ENCODE results near the gene IL1RAPL1. TPM values are rescaled to one million over a fixed set of nuclear protein-coding genes. Genes with fewer than 3 reads are reported as not detected.

Gene IL1RAPL1
- total and polyA plus RNA-seq, 2 donors (not counting 3 experiments of a cell fraction or from before 2014, with no cell fraction given): 0.79 to 1.3 TPM

DNA sequence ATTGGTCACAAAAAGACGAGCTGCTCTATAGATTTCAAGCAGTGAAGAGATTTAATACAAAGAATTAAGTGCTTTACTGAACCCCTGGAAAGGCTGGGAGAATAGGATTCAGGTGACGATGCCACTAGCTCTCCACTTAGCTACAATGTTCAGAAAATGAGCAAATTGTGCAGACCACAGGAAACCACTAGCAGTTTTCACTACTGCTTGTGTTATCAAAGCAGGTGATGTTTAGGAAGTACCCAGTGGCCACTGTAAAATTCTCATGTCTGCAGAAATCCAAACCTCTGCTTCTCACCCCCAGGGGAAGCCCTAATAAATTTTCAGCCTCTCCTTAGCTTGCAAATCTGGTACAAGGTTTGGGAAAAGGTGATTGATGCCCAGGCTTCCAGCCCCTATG, 165.1 kb downstream of the IL1RAPL1 start:
- no peaks in the 10 kb centered on the region for H3K27me3 ChIP-seq (ENCODE audit: control insufficient read depth in 2 of 2, insufficient read depth in 2 of 2, low read length in 2 of 2)
- H3K9me3 ChIP-seq (replicated peaks; ENCODE audit: control insufficient read depth, insufficient read depth, low read length): no peaks in the 10 kb centered on the region
- no peak overlapping the region for H2AFZ ChIP-seq (ENCODE audit: low read depth, low read length)
- DNase-seq (ENCODE audit: low read depth, low spot score): no peak
- TF ChIP-seq GATA2 (IDR thresholded peaks at IDR 0.05; ENCODE audit: insufficient read depth, insufficient read length, low read depth, low read length) (no peak), JUN (IDR thresholded peaks at IDR 0.05; ENCODE audit: borderline replicate concordance, insufficient read depth, insufficient read length, low read depth) (no peak), POLR2AphosphoS5 (IDR thresholded peaks at IDR 0.05; ENCODE audit: insufficient read depth, low read depth, low read length) (no peak), EZH2 (IDR thresholded peaks at IDR 0.05; ENCODE audit: borderline replicate concordance, low read depth, low read length, severe bottlenecking) (no peak), MYC (IDR thresholded peaks at IDR 0.05; ENCODE audit: low read depth, low read length) (no peak), MAX (IDR thresholded peaks at IDR 0.05; ENCODE audit: insufficient read depth, insufficient read length) (no peak), POLR2A (IDR thresholded peaks at IDR 0.05; ENCODE audit: low read depth, low read length) (no peak), FOS (IDR thresholded peaks at IDR 0.05; ENCODE audit: borderline replicate concordance, insufficient read depth, low read length) (no peak)
- TF ChIP-seq, protein P1, sequence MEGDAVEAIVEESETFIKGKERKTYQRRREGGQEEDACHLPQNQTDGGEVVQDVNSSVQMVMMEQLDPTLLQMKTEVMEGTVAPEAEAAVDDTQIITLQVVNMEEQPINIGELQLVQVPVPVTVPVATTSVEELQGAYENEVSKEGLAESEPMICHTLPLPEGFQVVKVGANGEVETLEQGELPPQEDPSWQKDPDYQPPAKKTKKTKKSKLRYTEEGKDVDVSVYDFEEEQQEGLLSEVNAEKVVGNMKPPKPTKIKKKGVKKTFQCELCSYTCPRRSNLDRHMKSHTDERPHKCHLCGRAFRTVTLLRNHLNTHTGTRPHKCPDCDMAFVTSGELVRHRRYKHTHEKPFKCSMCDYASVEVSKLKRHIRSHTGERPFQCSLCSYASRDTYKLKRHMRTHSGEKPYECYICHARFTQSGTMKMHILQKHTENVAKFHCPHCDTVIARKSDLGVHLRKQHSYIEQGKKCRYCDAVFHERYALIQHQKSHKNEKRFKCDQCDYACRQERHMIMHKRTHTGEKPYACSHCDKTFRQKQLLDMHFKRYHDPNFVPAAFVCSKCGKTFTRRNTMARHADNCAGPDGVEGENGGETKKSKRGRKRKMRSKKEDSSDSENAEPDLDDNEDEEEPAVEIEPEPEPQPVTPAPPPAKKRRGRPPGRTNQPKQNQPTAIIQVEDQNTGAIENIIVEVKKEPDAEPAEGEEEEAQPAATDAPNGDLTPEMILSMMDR (IDR thresholded peaks at IDR 0.05; ENCODE audit: extremely low read depth in 1 of 2, insufficient read depth in 1 of 2, low read depth in 1 of 2, low read length in 2 of 2): no peak
- intact Hi-C loops (cut with micrococcal nuclease) (no loop called here), dilution Hi-C loops (cut with MboI; ENCODE audit: extremely low pct_ligation_motif_present, low sequenced_read_pairs) (no loop called here)
- no peak overlapping the region for H3K4me2 ChIP-seq (ENCODE audit: insufficient read depth, low read length)
- H3K36me3 ChIP-seq (ENCODE audit: control insufficient read depth in 2 of 2, extremely low read depth in 1 of 2, insufficient read depth in 2 of 2, low read length in 2 of 2): no peaks in the 10 kb centered on the region
- ChIA-PET POLR2A (interaction anchor here (0.6 kb wide), 1 partner anchor 254 kb away, joined by 5 read pairs; no protein-coding TSS in a partner anchor), CTCF (no interaction called here)
- no peak for FAIRE-seq
- no peaks in the 10 kb centered on the region for H3K79me2 ChIP-seq (ENCODE audit: control insufficient read depth, insufficient read depth, low read length)
- H4K20me1 ChIP-seq (replicated peaks; ENCODE audit: control insufficient read depth, extremely low read depth, insufficient read depth, low read length): no peaks in the 10 kb centered on the region
- no peak overlapping the region for H3K27ac ChIP-seq (ENCODE audit: insufficient read depth, low read depth, low read length)
- H3K9me1 ChIP-seq (replicated peaks; ENCODE audit: control insufficient read depth, extremely low read depth, insufficient read depth, low read length): no peaks in the 10 kb centered on the region
- no TSS peak for BruUV-seq (replicated peaks)
- no peak overlapping the region for H3K4me3 ChIP-seq (replicated peaks in 1 of 3; ENCODE audit: insufficient read depth in 1 of 3, low read depth in 1 of 3, low read length in 3 of 3)
- no peaks in the 10 kb centered on the region for H3K4me1 ChIP-seq (ENCODE audit: control insufficient read depth, extremely low read depth, insufficient read depth, low read length)
- no peak overlapping the region for H3K9ac ChIP-seq (replicated peaks; ENCODE audit: extremely low read depth, insufficient read depth, low read length)

Measured in endothelial cell of umbilical vein (primary cell).